GM13976 (cell line): Measurements from ENCODE around the gene PRR30.
"Not testable (repeated sequence)": the region's sequence is repeated elsewhere in the genome, so short reads cannot be mapped to it uniquely, and the experiment has no call there.

Experiments
- DNase-seq: peaks from one replicate; pipeline ENCODE4 v3.0.0; 2012; ENCODE audit warnings: low spot score
- in situ Hi-C: fragments of 300-500 bp; cut with MboI; formaldehyde crosslinking; loops from one replicate; pipeline ENCODE4 v1.12.0; 2022; ENCODE audit warnings: low sequenced_read_pairs, mixed read lengths, inconsistent platforms; ENCODE audit not compliant: unreplicated experiment
- TF ChIP-seq, protein P1 (sequence below): IDR thresholded peaks from 2 replicates; pipeline ENCODE4 v1.5.1; 2012; ENCODE audit warnings: borderline replicate concordance, mild to moderate bottlenecking; ENCODE audit not compliant: insufficient read depth; ENCODE audit errors: extremely low read depth, missing control alignments, control extremely low read depth

PRR30 gene

GRCh38 chr2:27178469-27178868 lies 39.3 kb upstream of the PRR30 start:
- in situ Hi-C loops: loop anchor here (25.0 kb wide), 1 partner anchor 216 kb away; the partner anchor contains the start of gene MAPRE3
- DNase-seq: no peak
- TF ChIP-seq, protein P1, sequence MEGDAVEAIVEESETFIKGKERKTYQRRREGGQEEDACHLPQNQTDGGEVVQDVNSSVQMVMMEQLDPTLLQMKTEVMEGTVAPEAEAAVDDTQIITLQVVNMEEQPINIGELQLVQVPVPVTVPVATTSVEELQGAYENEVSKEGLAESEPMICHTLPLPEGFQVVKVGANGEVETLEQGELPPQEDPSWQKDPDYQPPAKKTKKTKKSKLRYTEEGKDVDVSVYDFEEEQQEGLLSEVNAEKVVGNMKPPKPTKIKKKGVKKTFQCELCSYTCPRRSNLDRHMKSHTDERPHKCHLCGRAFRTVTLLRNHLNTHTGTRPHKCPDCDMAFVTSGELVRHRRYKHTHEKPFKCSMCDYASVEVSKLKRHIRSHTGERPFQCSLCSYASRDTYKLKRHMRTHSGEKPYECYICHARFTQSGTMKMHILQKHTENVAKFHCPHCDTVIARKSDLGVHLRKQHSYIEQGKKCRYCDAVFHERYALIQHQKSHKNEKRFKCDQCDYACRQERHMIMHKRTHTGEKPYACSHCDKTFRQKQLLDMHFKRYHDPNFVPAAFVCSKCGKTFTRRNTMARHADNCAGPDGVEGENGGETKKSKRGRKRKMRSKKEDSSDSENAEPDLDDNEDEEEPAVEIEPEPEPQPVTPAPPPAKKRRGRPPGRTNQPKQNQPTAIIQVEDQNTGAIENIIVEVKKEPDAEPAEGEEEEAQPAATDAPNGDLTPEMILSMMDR: no peak

DNA sequence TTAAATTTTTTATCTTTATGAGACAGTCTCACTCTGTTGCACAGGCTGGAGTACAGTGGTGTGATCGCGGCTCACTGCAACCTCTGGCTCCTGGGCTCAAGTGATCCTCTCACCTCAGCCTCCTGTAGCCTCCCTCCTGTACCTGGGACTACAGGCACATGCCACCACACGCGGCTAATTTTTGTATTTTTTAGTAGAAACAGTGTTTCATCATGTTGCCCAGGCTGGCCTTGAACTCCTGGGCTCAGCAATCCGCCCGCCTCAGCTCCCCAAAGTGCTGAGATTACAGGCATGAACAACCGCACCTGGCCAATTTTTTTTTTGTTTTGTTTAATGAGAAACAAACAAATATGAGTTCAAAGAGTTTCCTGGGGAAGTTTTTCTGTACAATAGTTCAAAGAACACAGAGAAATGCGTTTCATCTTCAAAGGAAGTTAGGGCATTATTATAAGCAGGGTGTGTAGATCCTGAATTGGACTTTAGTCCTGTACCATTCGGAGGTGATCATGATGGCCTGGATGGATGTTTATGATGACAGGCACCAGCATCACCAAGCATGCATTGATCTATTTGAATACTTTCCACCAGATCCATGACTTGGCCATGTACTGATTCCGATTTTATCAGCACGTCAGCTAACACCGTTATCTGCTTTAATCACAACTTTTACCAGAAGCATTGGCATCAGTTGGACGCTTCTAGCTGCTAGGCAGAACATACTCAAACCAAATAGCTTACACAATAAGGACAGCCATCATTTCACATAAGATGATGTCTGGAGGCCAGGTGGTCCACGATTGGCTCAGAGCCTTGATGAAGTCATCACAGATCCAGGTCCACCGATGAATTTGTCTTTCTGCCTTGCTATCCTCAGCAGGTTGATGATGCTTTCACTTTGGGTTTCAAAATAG lies 38.5 kb upstream of the PRR30 start:
- in situ Hi-C loops: loop anchor here (25.0 kb wide), 1 partner anchor 215 kb away; the partner anchor contains the start of gene MAPRE3
- DNase-seq: no peak
- TF ChIP-seq, protein P1: no peak

DNA sequence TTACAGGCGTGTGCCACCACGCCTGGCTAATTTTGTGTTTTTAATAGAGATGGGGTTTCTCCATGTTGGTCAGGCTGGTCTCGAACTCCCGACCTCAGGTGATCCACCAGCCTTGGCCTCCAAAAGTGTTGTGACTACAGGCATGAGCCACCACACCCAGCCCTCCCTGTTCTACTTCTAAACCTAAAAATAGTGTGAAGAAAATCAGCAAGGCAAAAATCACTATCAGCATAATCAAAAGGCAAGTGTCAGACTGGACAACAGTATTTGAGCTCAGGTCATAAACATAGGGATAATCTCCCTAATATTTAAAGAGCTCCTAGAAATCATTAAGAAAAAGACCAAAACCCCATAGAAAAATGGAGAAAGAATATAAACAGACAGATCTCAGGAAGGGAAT lies 36.6 kb upstream of the PRR30 start:
- in situ Hi-C loops: loop anchor here (25.0 kb wide), 1 partner anchor 213 kb away; the partner anchor contains the start of gene MAPRE3
- not testable (repeated sequence) for DNase-seq

GRCh38 chr2:27175330-27175729 lies 36.1 kb upstream of the PRR30 start:
- in situ Hi-C loops: loop anchor here (25.0 kb wide), 1 partner anchor 213 kb away; the partner anchor contains the start of gene MAPRE3
- no peak for DNase-seq
- TF ChIP-seq, protein P1: no peak

- TF ChIP-seq, protein P1: no peak
- no peak for DNase-seq
- in situ Hi-C loops: loop anchor here (25.0 kb wide), 1 partner anchor 212 kb away; the partner anchor contains the start of gene MAPRE3
Observed at GRCh38 chr2:27174638-27175037, 35.4 kb upstream of the PRR30 start.

- in situ Hi-C loops: no loop called here
- TF ChIP-seq, protein P1: no peak
- no peak for DNase-seq
Observed at GRCh38 chr2:27171351-27171848, 32.2 kb upstream of the PRR30 start.
